Measurements from ENCODE around the gene LAMA5.

GRCh38 chr20:62280303-62280702, 86.8 kb downstream of the LAMA5 start:
- TF ChIP-seq POLR2A (IDR thresholded peaks at IDR 0.05; ENCODE audit: low read length) (no peak), GATA1 (IDR thresholded peaks at IDR 0.05; ENCODE audit: low read depth, low read length) (no peak)

Measured in erythroblast (primary cell).